ENCODE data around the gene ULBP3.

The ULBP3 gene

GRCh38 chr6:150087336-150087735 is 18.4 kb upstream of the ULBP3 start:
- no peaks in the 10 kb centered on the region for H3K36me3 ChIP-seq (ENCODE audit: insufficient read depth, low read length)
- no peaks in the 10 kb centered on the region for H3K79me2 ChIP-seq (ENCODE audit: insufficient read depth, low read length)
- no peaks in the 10 kb centered on the region for H3K4me1 ChIP-seq (ENCODE audit: insufficient read depth, low read length, poor library complexity, severe bottlenecking)
- H3K4me3 ChIP-seq (ENCODE audit: low read length, poor library complexity, severe bottlenecking): no peak overlapping the region
- H3K9me3 ChIP-seq (ENCODE audit: insufficient read depth, low read depth, low read length): no peaks in the 10 kb centered on the region
- no peaks in the 10 kb centered on the region for H4K20me1 ChIP-seq (ENCODE audit: insufficient read depth, low read length, poor library complexity, severe bottlenecking)
- H3K9me2 ChIP-seq (replicated peaks; ENCODE audit: low read depth, low read length): no peaks in the 10 kb centered on the region
- no peak overlapping the region for H3K9ac ChIP-seq (ENCODE audit: low read depth, low read length, poor library complexity, severe bottlenecking)
- no peak for TF ChIP-seq EZH2phosphoT487 (IDR thresholded peaks at IDR 0.05; ENCODE audit: borderline replicate concordance)
- TF ChIP-seq, protein P1, sequence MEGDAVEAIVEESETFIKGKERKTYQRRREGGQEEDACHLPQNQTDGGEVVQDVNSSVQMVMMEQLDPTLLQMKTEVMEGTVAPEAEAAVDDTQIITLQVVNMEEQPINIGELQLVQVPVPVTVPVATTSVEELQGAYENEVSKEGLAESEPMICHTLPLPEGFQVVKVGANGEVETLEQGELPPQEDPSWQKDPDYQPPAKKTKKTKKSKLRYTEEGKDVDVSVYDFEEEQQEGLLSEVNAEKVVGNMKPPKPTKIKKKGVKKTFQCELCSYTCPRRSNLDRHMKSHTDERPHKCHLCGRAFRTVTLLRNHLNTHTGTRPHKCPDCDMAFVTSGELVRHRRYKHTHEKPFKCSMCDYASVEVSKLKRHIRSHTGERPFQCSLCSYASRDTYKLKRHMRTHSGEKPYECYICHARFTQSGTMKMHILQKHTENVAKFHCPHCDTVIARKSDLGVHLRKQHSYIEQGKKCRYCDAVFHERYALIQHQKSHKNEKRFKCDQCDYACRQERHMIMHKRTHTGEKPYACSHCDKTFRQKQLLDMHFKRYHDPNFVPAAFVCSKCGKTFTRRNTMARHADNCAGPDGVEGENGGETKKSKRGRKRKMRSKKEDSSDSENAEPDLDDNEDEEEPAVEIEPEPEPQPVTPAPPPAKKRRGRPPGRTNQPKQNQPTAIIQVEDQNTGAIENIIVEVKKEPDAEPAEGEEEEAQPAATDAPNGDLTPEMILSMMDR (conservative IDR thresholded peaks at IDR 0.05; ENCODE audit: low read length): no peak
- H3F3A ChIP-seq (ENCODE audit: low read depth): no peaks in the 10 kb centered on the region
- H3K27me3 ChIP-seq (ENCODE audit: insufficient read depth, low read length, poor library complexity, severe bottlenecking): no peaks in the 10 kb centered on the region
- no peak overlapping the region for H2AFZ ChIP-seq (ENCODE audit: low read length)
- H3K4me2 ChIP-seq (ENCODE audit: low read depth, low read length, poor library complexity, severe bottlenecking): no peak overlapping the region

DNA sequence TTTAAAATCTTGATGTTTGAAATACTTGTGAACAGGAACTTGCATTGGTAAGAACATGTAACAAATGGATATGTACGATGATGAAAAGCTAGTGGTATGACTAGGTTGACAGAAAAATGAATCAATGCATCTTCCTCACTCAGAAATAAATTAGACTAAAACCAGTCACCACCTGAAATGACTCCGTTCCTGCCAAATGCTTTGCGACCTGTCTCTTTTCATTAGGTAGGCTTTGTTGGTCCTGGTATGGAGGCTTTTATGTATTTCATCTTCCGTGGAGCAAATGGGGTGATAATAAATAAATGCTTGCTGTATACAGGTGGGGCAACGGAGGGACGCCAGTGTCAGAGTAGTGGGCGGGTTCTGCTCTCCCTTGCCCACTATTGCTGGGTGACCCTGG is 17.1 kb upstream of the ULBP3 start:
- Histone ChIP-seq H3K36me3 (ENCODE audit: insufficient read depth, low read length) (no peaks in the 10 kb centered on the region), H3K4me2 (ENCODE audit: low read depth, low read length, poor library complexity, severe bottlenecking) (no peak overlapping the region), H3F3A (ENCODE audit: low read depth) (no peaks in the 10 kb centered on the region), H2AFZ (ENCODE audit: low read length) (no peak overlapping the region), H3K4me1 (ENCODE audit: insufficient read depth, low read length, poor library complexity, severe bottlenecking) (no peaks in the 10 kb centered on the region), H4K20me1 (ENCODE audit: insufficient read depth, low read length, poor library complexity, severe bottlenecking) (no peaks in the 10 kb centered on the region), H3K4me3 (ENCODE audit: low read length, poor library complexity, severe bottlenecking) (no peak overlapping the region), H3K9ac (ENCODE audit: low read depth, low read length, poor library complexity, severe bottlenecking) (no peak overlapping the region), H3K9me2 (replicated peaks; ENCODE audit: low read depth, low read length) (no peaks in the 10 kb centered on the region), H3K27me3 (ENCODE audit: insufficient read depth, low read length, poor library complexity, severe bottlenecking) (no peaks in the 10 kb centered on the region), H3K9me3 (ENCODE audit: insufficient read depth, low read depth, low read length) (no peaks in the 10 kb centered on the region), H3K79me2 (ENCODE audit: insufficient read depth, low read length) (no peaks in the 10 kb centered on the region)
- no peak for TF ChIP-seq EZH2phosphoT487 (IDR thresholded peaks at IDR 0.05; ENCODE audit: borderline replicate concordance)
- TF ChIP-seq, protein P1 (conservative IDR thresholded peaks at IDR 0.05; ENCODE audit: low read length): no peak

- no peaks in the 10 kb centered on the region for H3K9me2 ChIP-seq (replicated peaks; ENCODE audit: low read depth, low read length)
- peaks cover 10% of the 10 kb centered on the region for H3K4me1 ChIP-seq (ENCODE audit: insufficient read depth, low read length, poor library complexity, severe bottlenecking)
- H4K20me1 ChIP-seq (ENCODE audit: insufficient read depth, low read length, poor library complexity, severe bottlenecking): no peaks in the 10 kb centered on the region
- H3K36me3 ChIP-seq (ENCODE audit: insufficient read depth, low read length): no peaks in the 10 kb centered on the region
- H3K9me3 ChIP-seq (ENCODE audit: insufficient read depth, low read depth, low read length): no peaks in the 10 kb centered on the region
- H3K4me3 ChIP-seq (ENCODE audit: low read length, poor library complexity, severe bottlenecking): no peak overlapping the region
- no peak overlapping the region for H2AFZ ChIP-seq (ENCODE audit: low read length)
- H3K4me2 ChIP-seq (ENCODE audit: low read depth, low read length, poor library complexity, severe bottlenecking): no peak overlapping the region
- H3K27me3 ChIP-seq (ENCODE audit: insufficient read depth, low read length, poor library complexity, severe bottlenecking): no peaks in the 10 kb centered on the region
- no peak overlapping the region for H3K9ac ChIP-seq (ENCODE audit: low read depth, low read length, poor library complexity, severe bottlenecking)
- no peak for TF ChIP-seq EZH2phosphoT487 (IDR thresholded peaks at IDR 0.05; ENCODE audit: borderline replicate concordance)
- TF ChIP-seq, protein P1 (conservative IDR thresholded peaks at IDR 0.05; ENCODE audit: low read length): no peak
- 0 out of 2 replicates have a peak, but pooled peaks cover 5% of the 10 kb centered on the region for H3F3A ChIP-seq (ENCODE audit: low read depth)
- no peaks in the 10 kb centered on the region for H3K79me2 ChIP-seq (ENCODE audit: insufficient read depth, low read length)
These were observed 15.5 kb upstream of the ULBP3 start for GRCh38 chr6:150084426-150084825.
